Measurements from ENCODE around the gene TMED1. TPM values are rescaled to one million over a fixed set of nuclear protein-coding genes. Genes with fewer than 3 reads are reported as not detected.
A peak's percentile ranks its signal among the peaks of the same experiment; 100 is the strongest.

Gene TMED1
- total and polyA plus RNA-seq, 2 donors from 2014 or later: 36.0 to 60.6 TPM

- Histone ChIP-seq H3K36me3 (ENCODE audit: control insufficient read depth in 2 of 3, insufficient read depth in 3 of 3, low read length in 3 of 3) (peaks cover 2 to 46% (median 25%) of the 10 kb centered on the region in 3 donors), H3K9ac (ENCODE audit: low read length in 3 of 3) (no peak overlapping the region), H3K4me1 (ENCODE audit: control insufficient read depth in 2 of 3, insufficient read depth in 2 of 3, low read depth in 1 of 3, low read length in 3 of 3) (no peaks in the 10 kb centered on the region), H3K4me3 (ENCODE audit: low read length in 3 of 3) (peak overlapping the region in 1 of 3 donors; percentile 25), H3K27ac (ENCODE audit: low read depth in 2 of 2, low read length in 2 of 2) (peak overlapping the region in 1 of 2 donors; percentile 77), H3K9me3 (ENCODE audit: control insufficient read depth in 2 of 3, insufficient read depth in 1 of 3, low read length in 3 of 3) (no peaks in the 10 kb centered on the region), H3K27me3 (ENCODE audit: control insufficient read depth, insufficient read depth, low read length) (no peaks in the 10 kb centered on the region)
- intact Hi-C loops (cut with DNase I): no loop called here
- DNase-seq (no peak), FAIRE-seq (no peak)
- no peak for TF ChIP-seq CTCF (IDR thresholded peaks at IDR 0.05; ENCODE audit: borderline replicate concordance, extremely low read depth, insufficient read depth)
Measured at GRCh38 chr19:10816691-10817090, 19.3 kb downstream of the TMED1 start.

- DNase-seq (no peak), FAIRE-seq (no peak)
- H3K36me3 ChIP-seq (ENCODE audit: control insufficient read depth in 2 of 3, insufficient read depth in 3 of 3, low read length in 3 of 3): peaks cover 2 to 49% (median 28%) of the 10 kb centered on the region in 3 donors
- H3K4me3 ChIP-seq (ENCODE audit: low read length in 3 of 3): peak overlapping the region in 1 of 3 donors; percentile 25
- H3K9ac ChIP-seq (ENCODE audit: low read length in 3 of 3): no peak overlapping the region
- intact Hi-C loops (cut with DNase I): no loop called here
- TF ChIP-seq CTCF (IDR thresholded peaks at IDR 0.05; ENCODE audit: borderline replicate concordance, extremely low read depth, insufficient read depth): no peak
- no peaks in the 10 kb centered on the region for H3K27me3 ChIP-seq (ENCODE audit: control insufficient read depth, insufficient read depth, low read length)
- no peaks in the 10 kb centered on the region for H3K9me3 ChIP-seq (ENCODE audit: control insufficient read depth in 2 of 3, insufficient read depth in 1 of 3, low read length in 3 of 3)
- no peaks in the 10 kb centered on the region for H3K4me1 ChIP-seq (ENCODE audit: control insufficient read depth in 2 of 3, insufficient read depth in 2 of 3, low read depth in 1 of 3, low read length in 3 of 3)
- H3K27ac ChIP-seq (ENCODE audit: low read depth in 2 of 2, low read length in 2 of 2): no peak overlapping the region
Measured at GRCh38 chr19:10815969-10816644, 19.9 kb downstream of the TMED1 start.

- intact Hi-C loops (cut with DNase I): no loop called here
- Histone ChIP-seq H3K27ac (ENCODE audit: low read depth in 2 of 2, low read length in 2 of 2) (no peak overlapping the region), H3K9me3 (ENCODE audit: control insufficient read depth in 2 of 3, insufficient read depth in 1 of 3, low read length in 3 of 3) (no peaks in the 10 kb centered on the region), H3K27me3 (ENCODE audit: control insufficient read depth, insufficient read depth, low read length) (no peaks in the 10 kb centered on the region), H3K4me1 (ENCODE audit: control insufficient read depth in 2 of 3, insufficient read depth in 2 of 3, low read depth in 1 of 3, low read length in 3 of 3) (no peaks in the 10 kb centered on the region), H3K9ac (ENCODE audit: low read length in 3 of 3) (no peak overlapping the region), H3K36me3 (ENCODE audit: control insufficient read depth in 2 of 3, insufficient read depth in 3 of 3, low read length in 3 of 3) (peaks cover 2 to 47% (median 18%) of the 10 kb centered on the region in 3 donors), H3K4me3 (ENCODE audit: low read length in 3 of 3) (no peak overlapping the region)
- FAIRE-seq (no peak), DNase-seq (no peak)
- TF ChIP-seq CTCF (IDR thresholded peaks at IDR 0.05; ENCODE audit: borderline replicate concordance, extremely low read depth, insufficient read depth): no peak
Measured at GRCh38 chr19:10815007-10815536, 20.9 kb downstream of the TMED1 start.
